Neutrophil (primary cell): ENCODE results near the gene CABP4.
"Not testable (repeated sequence)": the region's sequence is repeated elsewhere in the genome, so short reads cannot be mapped to it uniquely, and the experiment has no call there.

Experiments used
- H3K27ac ChIP-seq: fragments of 200-600 bp; sonication (generic); 2 replicates; pipeline ENCODE4 v1.5.1; 2016; ENCODE audit warnings: mild to moderate bottlenecking, moderate library complexity
- H3K27me3 ChIP-seq: fragments of 200-600 bp; sonication (generic); 2 replicates; pipeline ENCODE4 v1.6.0; 2016; ENCODE audit warnings: mild to moderate bottlenecking
- H3K36me3 ChIP-seq: fragments of 200-600 bp; sonication (generic); 2 replicates; pipeline ENCODE4 v1.5.1; 2017
- H3K4me1 ChIP-seq, 2 experiments: fragments of 200-600 bp in 1 of 2; sonication (generic) in 1 of 2; 1 replicate in 1 of 2; 2 replicates in 1 of 2; pipeline versions ENCODE4 v1.5.1 to v1.6.1; 2013 to 2016; ENCODE audit warnings: low read depth in 1 of 2, low read length in 1 of 2, mild to moderate bottlenecking in 1 of 2, moderate library complexity in 1 of 2; ENCODE audit not compliant: control insufficient read depth in 1 of 2, insufficient read depth in 1 of 2
- H3K4me3 ChIP-seq, 2 experiments: fragments of 200-600 bp in 1 of 2; sonication (generic) in 1 of 2; 1 replicate in 1 of 2; 2 replicates in 1 of 2; pipeline ENCODE4 v1.5.1; 2013 to 2016; ENCODE audit warnings: low read depth in 1 of 2, low read length in 1 of 2, mild to moderate bottlenecking in 1 of 2, moderate library complexity in 1 of 2
- H3K9me3 ChIP-seq: fragments of 200-600 bp; sonication (generic); 2 replicates; pipeline ENCODE4 v1.5.1; 2016
- TF ChIP-seq, protein P1 (sequence below): fragments of 200-600 bp; sonication (generic); IDR thresholded peaks from 2 replicates; pipeline ENCODE4 v1.5.1; 2016; ENCODE audit warnings: antibody characterized with exemption

CABP4 gene

DNA sequence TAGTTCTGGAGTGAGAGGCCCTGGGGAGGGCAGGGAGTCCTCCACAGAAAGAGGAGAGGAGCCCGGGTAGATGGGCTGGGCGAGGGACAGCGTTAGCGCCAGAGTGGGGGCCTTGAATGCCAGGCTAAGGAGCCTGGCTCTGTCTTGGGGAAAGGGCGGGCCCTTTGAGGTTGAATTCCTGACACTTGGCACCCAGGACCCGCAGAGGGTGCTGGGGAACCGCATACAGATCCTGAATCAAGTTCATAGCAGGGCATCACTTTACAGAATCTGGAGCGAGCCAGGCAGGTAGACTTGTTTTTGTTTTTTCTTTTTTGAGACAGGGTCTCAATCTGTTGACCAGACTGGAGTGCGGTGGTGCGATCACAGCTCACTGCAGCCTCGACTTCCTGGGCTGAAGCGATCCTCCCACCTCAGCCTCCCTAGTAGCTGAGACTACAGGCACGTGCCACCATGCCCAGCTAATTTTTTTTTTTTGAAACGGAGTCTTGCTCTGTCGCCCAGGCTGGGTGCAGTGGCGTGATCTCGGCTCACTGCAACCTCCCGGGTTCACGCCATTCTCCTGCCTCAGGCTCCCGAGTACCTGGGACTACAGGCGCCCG lies 33.6 kb upstream of the CABP4 start:
- no peaks in the 10 kb centered on the region for H3K36me3 ChIP-seq
- peaks cover 24 to 37% of the 10 kb centered on the region in 2 experiments for H3K4me1 ChIP-seq
- H3K9me3 ChIP-seq = no peaks in the 10 kb centered on the region
- TF ChIP-seq, protein P1, sequence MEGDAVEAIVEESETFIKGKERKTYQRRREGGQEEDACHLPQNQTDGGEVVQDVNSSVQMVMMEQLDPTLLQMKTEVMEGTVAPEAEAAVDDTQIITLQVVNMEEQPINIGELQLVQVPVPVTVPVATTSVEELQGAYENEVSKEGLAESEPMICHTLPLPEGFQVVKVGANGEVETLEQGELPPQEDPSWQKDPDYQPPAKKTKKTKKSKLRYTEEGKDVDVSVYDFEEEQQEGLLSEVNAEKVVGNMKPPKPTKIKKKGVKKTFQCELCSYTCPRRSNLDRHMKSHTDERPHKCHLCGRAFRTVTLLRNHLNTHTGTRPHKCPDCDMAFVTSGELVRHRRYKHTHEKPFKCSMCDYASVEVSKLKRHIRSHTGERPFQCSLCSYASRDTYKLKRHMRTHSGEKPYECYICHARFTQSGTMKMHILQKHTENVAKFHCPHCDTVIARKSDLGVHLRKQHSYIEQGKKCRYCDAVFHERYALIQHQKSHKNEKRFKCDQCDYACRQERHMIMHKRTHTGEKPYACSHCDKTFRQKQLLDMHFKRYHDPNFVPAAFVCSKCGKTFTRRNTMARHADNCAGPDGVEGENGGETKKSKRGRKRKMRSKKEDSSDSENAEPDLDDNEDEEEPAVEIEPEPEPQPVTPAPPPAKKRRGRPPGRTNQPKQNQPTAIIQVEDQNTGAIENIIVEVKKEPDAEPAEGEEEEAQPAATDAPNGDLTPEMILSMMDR = no peak
- H3K4me3 ChIP-seq = peak overlapping the region; percentile 64 to 83
- H3K27ac ChIP-seq = peak overlapping the region; percentile 82
- peaks cover 36% of the 10 kb centered on the region for H3K27me3 ChIP-seq

DNA sequence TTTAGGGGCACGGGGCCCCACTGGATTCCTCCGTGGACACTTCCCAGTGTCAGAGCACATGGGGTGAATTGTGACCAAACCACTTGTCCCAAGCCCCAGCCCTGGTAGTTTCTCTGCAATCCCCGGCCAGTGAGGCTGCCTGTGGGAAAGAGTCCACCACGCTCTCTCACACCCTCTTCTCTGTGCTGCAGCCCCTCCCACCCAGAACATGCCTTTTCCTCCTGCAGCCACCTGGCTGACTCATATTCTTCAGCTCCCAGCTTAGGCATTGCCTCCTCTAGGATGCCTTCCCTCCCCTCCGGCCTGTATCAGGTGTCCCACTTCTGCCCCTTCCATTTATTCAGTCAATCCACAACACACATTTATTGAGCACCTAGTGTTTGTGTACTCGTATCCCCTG lies 32.3 kb upstream of the CABP4 start:
- no peak overlapping the region for H3K27ac ChIP-seq
- peaks cover 29 to 41% of the 10 kb centered on the region in 2 experiments for H3K4me1 ChIP-seq
- H3K36me3 ChIP-seq = no peaks in the 10 kb centered on the region
- H3K4me3 ChIP-seq = no peak overlapping the region
- no peaks in the 10 kb centered on the region for H3K9me3 ChIP-seq
- TF ChIP-seq, protein P1 = no peak
- H3K27me3 ChIP-seq = peaks cover 23% of the 10 kb centered on the region

DNA sequence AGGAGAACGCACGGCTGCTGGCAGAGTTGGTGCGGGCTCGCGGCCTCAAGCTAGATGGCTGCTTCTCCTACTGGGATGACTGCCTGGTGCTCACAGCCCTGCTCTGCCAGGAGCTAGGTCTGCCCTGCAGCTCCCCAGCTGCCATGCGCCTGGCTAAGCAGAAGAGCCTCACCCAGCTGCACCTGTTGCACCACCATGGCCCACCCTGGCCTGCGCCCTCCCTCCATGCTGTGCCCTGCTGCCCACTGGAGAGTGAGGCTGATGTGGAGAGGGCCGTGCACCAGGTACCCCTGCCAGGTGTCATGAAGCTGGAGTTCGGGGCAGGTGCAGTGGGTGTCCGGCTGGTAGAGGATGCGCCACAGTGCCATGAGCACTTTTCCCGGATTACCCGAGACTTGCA lies 31.7 kb upstream of the CABP4 start:
- Histone ChIP-seq H3K27me3 (peaks cover 17% of the 10 kb centered on the region), H3K36me3 (no peaks in the 10 kb centered on the region), H3K4me1 (peaks cover 31 to 40% of the 10 kb centered on the region in 2 experiments), H3K27ac (no peak overlapping the region), H3K4me3 (no peak overlapping the region), H3K9me3 (no peaks in the 10 kb centered on the region)
- TF ChIP-seq, protein P1 = no peak

DNA sequence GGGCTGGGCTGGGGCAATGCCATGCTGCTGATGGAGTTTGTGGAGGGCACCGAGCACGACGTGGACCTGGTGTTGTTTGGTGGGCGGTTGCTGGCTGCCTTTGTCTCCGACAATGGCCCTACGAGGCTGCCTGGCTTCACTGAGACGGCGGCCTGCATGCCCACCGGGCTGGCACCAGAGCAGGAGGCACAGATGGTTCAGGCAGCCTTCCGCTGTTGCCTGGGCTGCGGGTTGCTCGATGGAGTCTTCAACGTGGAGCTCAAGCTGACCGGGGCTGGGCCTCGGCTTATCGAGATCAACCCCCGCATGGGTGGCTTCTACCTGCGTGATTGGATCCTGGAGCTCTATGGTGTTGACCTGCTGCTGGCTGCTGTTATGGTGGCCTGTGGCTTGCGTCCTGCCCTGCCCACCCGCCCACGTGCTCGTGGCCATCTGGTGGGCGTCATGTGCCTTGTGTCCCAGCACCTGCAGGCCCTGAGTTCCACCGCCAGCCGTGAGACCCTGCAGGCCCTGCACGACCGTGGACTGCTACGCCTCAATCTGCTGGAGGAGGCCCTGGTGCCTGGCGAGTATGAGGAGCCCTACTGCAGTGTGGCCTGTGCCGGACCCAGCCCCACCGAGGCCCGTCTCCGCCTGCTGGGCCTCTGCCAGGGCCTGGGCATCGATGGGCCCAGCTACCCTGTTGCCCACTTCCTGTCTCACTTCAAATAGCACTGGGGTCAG lies 31.1 kb upstream of the CABP4 start:
- TF ChIP-seq, protein P1 = no peak
- H3K4me1 ChIP-seq = peaks cover 31 to 38% of the 10 kb centered on the region in 2 experiments
- peaks cover 12% of the 10 kb centered on the region for H3K27me3 ChIP-seq
- no peaks in the 10 kb centered on the region for H3K9me3 ChIP-seq
- H3K27ac ChIP-seq = no peak overlapping the region
- no peaks in the 10 kb centered on the region for H3K36me3 ChIP-seq
- no peak overlapping the region for H3K4me3 ChIP-seq

DNA sequence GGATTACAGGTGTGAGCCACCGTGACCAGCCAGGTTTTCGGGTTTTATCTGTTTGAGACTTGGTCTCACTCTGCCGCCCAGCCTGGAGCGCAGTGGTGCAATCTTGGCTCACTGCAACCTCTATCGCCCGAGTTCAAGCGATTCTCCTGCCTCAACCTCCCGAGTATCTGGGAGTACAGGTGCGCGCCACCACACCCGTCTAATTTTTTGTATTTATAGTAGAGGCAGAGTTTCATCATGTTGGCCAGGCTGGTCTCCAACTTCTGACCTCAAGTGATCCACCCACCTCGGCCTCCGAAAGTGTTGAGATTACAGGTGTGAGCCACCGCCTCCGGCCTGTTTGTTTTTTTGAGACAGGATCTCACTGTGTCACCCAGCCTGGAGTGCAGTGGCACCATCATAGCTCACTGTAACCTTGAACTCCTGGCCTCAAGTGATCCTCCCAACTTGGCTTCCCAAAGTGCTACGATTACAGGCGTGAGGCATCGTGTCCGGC lies 27.7 kb upstream of the CABP4 start:
- peaks cover 29% of the 10 kb centered on the region for H3K36me3 ChIP-seq
- H3K27me3 ChIP-seq = not testable (repeated sequence)

More for the DNA sequence above, 27.7 kb upstream of the CABP4 start:
- peaks cover 18 to 25% of the 10 kb centered on the region in 2 experiments for H3K4me1 ChIP-seq
- peak overlapping the region; percentile 74 to 78 for H3K4me3 ChIP-seq
- H3K9me3 ChIP-seq = not testable (repeated sequence)
- peak overlapping the region; percentile 81 for H3K27ac ChIP-seq
